CD4-positive, alpha-beta T cell treated with Interleukin-15 for 1 hour (primary cell): Measurements from ENCODE around the gene CTNNA2.
"Not testable (repeated sequence)": the region's sequence is repeated elsewhere in the genome, so short reads cannot be mapped to it uniquely, and the experiment has no call there.

Source experiments
- DNase-seq: peaks from one replicate; pipeline ENCODE4 v3.0.0-alpha.2; 2020

Gene CTNNA2

GRCh38 chr2:80048296-80048695 lies 535.4 kb downstream of the CTNNA2 start:
- no peak for DNase-seq

- DNase-seq: no peak
Measured at GRCh38 chr2:80050246-80050645, 537.4 kb downstream of the CTNNA2 start.

GRCh38 chr2:80053522-80054345 lies 540.9 kb downstream of the CTNNA2 start:
- no peak for DNase-seq

GRCh38 chr2:80054346-80054675 lies 541.5 kb downstream of the CTNNA2 start:
- no peak for DNase-seq

- DNase-seq: no peak
Measured at GRCh38 chr2:80057956-80058355, 545.1 kb downstream of the CTNNA2 start.

GRCh38 chr2:80058562-80058961 lies 545.7 kb downstream of the CTNNA2 start:
- no peak for DNase-seq

GRCh38 chr2:80059447-80059846 lies 546.6 kb downstream of the CTNNA2 start:
- DNase-seq: no peak

GRCh38 chr2:80061881-80062280 lies 549.0 kb downstream of the CTNNA2 start:
- no peak for DNase-seq

GRCh38 chr2:80062298-80062697 lies 549.4 kb downstream of the CTNNA2 start:
- DNase-seq: no peak

- DNase-seq: no peak
Measured at GRCh38 chr2:80068038-80068731, 555.3 kb downstream of the CTNNA2 start.

- no peak for DNase-seq
Measured at GRCh38 chr2:80070587-80070986, 557.7 kb downstream of the CTNNA2 start.

- no peak for DNase-seq
Measured at GRCh38 chr2:80071941-80072340, 559.1 kb downstream of the CTNNA2 start.

GRCh38 chr2:80073134-80073561 lies 560.3 kb downstream of the CTNNA2 start:
- no peak for DNase-seq

GRCh38 chr2:80074321-80075070 lies 561.6 kb downstream of the CTNNA2 start:
- no peak for DNase-seq

GRCh38 chr2:80075719-80076118 lies 562.9 kb downstream of the CTNNA2 start:
- no peak for DNase-seq

- DNase-seq: no peak
Measured at GRCh38 chr2:80078290-80079036, 565.6 kb downstream of the CTNNA2 start.

- DNase-seq: no peak
Measured at GRCh38 chr2:80080957-80081356, 568.1 kb downstream of the CTNNA2 start.

- DNase-seq: no peak
Measured at GRCh38 chr2:80086831-80087230, 574.0 kb downstream of the CTNNA2 start.

- DNase-seq: no peak
Measured at GRCh38 chr2:80091237-80091636, 578.4 kb downstream of the CTNNA2 start.

- DNase-seq: no peak
Measured at GRCh38 chr2:80092474-80092873, 579.6 kb downstream of the CTNNA2 start.

GRCh38 chr2:80098503-80098902 lies 585.7 kb downstream of the CTNNA2 start:
- not testable (repeated sequence) for DNase-seq

- no peak for DNase-seq
Measured at GRCh38 chr2:80102026-80102425, 589.2 kb downstream of the CTNNA2 start.
